GM19468 (cell line): Measurements from ENCODE around the gene CHN2.

Experiments used
- ATAC-seq: cut with Tn5 transposase; IDR thresholded peaks from one replicate; pipeline ENCODE4 v1.9.1; 2021; ENCODE audit warnings: mild to moderate bottlenecking, moderate library complexity, moderate number of reproducible peaks; ENCODE audit not compliant: unreplicated experiment; ENCODE audit errors: extremely low read depth

Gene CHN2

GRCh38 chr7:29416276-29416937 is 221.8 kb downstream of the CHN2 start:
- ATAC-seq: no peak

GRCh38 chr7:29416938-29417305 is 222.3 kb downstream of the CHN2 start:
- no peak for ATAC-seq

DNA sequence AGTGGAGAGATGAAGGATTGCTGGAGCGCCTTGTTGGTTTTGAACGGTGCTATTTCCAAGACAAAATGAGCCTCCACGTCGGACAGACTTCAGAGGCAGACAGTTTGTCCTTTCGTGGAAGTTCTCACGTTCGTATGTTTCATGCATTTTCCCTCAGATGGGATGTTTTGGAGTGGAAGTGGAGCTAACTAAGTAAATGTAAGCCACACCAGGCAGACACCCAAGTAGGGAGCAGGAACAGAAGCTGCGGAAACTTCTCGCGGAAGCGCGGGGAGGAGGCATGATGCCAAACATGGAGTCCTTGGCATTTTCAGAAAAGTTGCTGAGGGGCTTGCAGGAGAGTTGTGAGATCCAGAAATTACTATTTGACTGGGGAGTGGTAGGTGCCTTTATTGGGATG is 223.5 kb downstream of the CHN2 start:
- ATAC-seq: no peak

- ATAC-seq: no peak
Observed at GRCh38 chr7:29418651-29419050, 224.1 kb downstream of the CHN2 start.

GRCh38 chr7:29420011-29420410 is 225.4 kb downstream of the CHN2 start:
- no peak for ATAC-seq

- no peak for ATAC-seq
Observed at GRCh38 chr7:29421010-29421956, 226.7 kb downstream of the CHN2 start.

DNA sequence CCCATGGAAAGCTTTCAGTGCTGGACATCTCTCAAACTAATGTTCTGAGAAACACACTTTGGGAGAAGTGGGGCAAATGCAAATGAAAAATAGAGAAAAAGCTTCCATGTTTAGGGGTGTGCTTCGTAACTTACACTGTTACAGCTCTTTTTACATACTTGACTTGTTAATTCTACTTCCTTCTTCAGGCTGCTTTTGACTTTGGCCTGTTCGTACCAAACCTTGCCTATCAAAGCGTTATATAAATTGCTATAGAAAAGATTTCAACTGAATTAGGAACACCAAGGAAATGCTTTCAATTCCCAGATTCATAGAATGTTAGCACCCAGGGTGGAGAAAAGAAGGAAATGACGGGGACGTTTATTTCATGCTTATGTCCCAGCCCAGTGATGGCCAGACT is 228.3 kb downstream of the CHN2 start:
- ATAC-seq: no peak

GRCh38 chr7:29424295-29424983 is 229.9 kb downstream of the CHN2 start:
- ATAC-seq: peak; percentile 15

DNA sequence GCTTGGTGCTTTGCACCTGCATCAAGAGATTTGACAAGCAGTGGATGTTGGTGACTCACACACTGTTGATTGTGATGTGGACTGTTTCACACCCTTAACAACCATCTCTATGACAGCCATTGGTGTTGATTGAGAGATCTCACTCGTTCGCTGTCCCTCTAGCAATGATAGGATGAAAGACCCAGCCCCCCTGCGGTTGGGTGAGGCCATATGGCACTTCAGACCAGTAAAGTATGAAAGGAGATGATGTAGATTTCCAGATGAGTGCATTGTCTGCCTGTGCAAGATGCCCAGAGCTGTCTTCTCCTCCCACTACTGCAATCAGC is 230.4 kb downstream of the CHN2 start:
- no peak for ATAC-seq

- no peak for ATAC-seq
Observed at GRCh38 chr7:29426587-29426986, 232.0 kb downstream of the CHN2 start.

DNA sequence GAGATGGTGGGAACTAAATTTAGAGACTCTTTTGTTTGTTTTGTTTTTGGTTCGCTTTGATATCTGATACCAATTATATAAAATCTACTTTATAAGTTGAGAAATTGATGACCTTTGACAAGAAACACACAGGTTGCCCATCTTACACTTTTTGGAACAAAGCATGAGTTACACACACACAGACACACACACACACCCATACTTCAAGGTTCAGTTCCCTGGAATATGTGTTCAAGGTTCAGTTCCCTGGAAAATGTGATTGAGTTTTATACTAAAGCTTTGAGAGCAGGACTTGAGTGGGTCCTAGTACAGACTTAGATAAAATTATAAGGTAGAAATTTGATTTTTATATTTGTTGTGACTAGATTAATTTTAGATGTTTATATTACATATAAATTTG is 234.8 kb downstream of the CHN2 start:
- ATAC-seq: no peak

DNA sequence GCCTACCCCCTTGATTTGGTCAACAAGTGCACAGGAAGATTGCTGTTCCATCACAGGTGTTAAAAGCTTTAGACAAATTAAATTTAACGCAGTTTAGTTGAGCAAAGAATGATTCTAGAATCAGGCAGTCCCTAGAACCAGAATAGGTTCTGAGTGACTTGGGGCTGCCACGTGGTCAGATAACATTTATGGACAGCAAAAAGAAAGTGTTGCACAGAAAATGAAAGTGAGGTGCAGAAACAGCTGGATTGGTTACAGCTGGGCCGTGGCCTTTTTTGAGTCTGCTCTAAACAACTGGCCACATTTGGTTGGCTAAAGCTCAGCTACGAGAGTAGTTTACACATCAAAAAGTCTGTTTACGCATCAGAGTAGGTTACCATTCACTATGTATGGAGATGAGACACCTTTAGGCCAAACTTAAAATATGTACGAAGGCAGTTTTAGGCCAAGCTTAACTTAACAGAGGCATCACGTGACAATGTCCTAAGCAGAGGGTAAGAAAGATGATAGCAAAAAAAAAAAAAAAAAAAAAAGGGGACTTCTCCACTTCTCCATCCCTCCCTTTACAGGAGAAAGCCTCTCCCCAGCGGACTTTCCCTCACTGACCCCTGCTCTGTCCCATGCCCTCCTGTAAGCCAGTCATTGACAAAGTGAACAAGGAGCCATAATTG is 235.8 kb downstream of the CHN2 start:
- ATAC-seq: no peak

DNA sequence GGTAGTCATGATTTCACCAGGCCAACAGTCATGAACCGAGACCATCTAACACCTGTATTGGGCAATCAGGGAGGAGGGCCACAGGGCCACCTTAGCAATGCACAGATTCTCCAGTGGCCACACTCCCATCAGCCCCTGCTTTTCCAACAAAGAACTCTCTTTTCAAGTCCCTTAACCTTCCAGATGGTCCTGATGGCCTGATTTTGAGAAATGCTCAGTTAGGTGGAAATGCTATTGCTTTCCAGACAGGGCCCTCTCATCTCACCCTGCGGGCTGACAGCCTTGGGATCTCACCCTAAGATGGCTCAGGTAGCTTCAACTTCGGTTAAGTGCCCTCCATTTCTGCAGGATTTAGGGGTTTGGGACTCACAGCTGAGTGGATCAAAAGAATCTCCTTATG is 237.1 kb downstream of the CHN2 start:
- no peak for ATAC-seq

- no peak for ATAC-seq
Observed at GRCh38 chr7:29432721-29433120, 238.1 kb downstream of the CHN2 start.

- no peak for ATAC-seq
Observed at GRCh38 chr7:29434380-29434768, 239.8 kb downstream of the CHN2 start.

- no peak for ATAC-seq
Observed at GRCh38 chr7:29435167-29435566, 240.6 kb downstream of the CHN2 start.

GRCh38 chr7:29435902-29436301 is 241.3 kb downstream of the CHN2 start:
- ATAC-seq: no peak

DNA sequence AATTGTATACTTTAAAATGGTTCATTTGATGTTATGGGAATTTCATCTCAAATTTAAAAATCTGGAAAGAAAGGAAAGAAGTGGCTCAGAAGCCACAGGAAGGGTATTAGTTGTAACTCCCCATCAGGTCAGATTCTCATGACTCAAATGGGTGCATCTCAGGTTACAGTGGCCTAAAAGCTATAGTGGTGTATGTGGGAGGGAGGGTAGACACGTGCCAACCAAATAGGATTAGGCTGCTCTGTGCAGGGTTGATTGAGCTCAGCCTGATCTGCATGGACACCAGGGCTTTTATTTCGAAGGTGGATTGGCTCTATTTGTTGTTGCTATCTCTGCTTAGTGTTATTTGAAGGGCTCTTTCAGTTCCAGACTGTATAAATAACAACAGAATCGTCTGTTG is 247.6 kb downstream of the CHN2 start:
- ATAC-seq: no peak

- ATAC-seq: no peak
Observed at GRCh38 chr7:29443552-29443951, 249.0 kb downstream of the CHN2 start.

DNA sequence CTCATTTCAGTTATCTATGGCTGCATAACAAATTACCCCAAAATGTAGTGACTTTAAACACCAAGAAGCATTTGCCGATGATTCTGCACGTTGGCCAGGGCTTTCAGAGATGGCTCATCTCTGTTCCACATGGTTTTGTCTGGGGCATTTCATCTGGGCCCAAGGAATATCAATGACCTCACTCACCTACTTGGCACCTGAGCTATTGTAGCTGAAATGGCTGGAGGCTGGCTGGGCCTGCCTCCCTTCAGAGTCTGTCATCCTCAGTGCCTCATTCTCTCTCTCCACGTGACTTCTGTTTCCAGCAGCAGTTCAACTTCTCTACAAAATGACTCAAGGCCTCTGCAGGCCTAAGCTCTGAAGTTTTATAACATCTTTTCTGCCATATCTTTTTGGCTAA is 249.7 kb downstream of the CHN2 start:
- no peak for ATAC-seq

GRCh38 chr7:29445736-29446135 is 251.2 kb downstream of the CHN2 start:
- no peak for ATAC-seq
